ENCODE measurements around the gene CCDC201.
A peak's percentile ranks its signal among the peaks of the same experiment; 100 is the strongest.

DNA sequence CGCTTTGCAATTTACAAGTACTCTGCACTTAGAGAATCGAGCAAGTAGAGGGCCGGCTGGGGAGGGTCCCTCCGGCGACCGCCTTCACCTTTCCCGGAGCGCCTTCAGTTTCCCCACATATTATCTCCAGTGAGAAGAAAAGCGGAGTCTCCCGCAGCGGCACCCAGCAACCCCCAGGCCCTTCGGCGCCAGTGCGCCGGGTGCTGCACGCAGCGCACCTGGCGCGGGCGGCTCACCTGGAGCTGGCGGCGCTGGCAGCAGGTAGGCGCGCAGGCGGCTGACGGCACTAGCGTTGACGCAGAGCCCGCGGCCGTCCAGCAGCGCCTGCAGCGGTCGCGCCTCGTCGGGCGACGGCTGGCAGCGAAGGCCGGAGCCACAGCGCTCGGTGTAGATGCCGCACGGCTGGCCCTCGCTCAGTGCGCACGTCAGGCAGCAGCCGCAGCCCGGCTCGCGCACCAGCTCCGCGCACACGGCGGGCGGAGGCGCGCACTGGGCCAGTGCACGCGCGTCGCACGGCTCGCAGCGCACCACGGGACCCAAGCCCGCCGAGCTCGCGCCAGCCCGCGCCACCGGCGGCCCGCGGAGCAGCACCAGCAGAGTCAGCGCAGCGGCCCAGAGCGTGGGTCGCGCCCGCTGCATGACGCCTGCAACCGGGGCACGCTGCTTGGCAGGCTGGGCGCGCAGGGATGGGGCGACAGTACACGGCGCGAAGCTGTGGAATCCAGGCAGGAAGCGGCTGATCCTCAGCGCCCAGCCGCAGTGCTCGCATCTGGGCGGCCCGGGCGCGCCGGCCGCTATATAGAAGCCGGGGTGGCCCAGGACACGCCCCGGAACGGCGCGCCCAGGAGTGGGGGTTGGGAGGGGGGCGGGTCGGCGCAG lies 47.9 kb upstream of the CCDC201 start, which contains the start of gene IGFBP3:
- TF ChIP-seq GATA2 (IDR thresholded peaks at IDR 0.05; ENCODE audit: insufficient read depth, insufficient read length, low read depth, low read length) (no peak), POLR2A (IDR thresholded peaks at IDR 0.05; ENCODE audit: low read depth, low read length) (no peak), EZH2 (IDR thresholded peaks at IDR 0.05; ENCODE audit: borderline replicate concordance, low read depth, low read length, severe bottlenecking) (peak; percentile 70), JUN (IDR thresholded peaks at IDR 0.05; ENCODE audit: borderline replicate concordance, insufficient read depth, insufficient read length, low read depth) (no peak), POLR2AphosphoS5 (IDR thresholded peaks at IDR 0.05; ENCODE audit: insufficient read depth, low read depth, low read length) (no peak), MAX (IDR thresholded peaks at IDR 0.05; ENCODE audit: insufficient read depth, insufficient read length) (no peak), FOS (IDR thresholded peaks at IDR 0.05; ENCODE audit: borderline replicate concordance, insufficient read depth, low read length) (no peak), MYC (IDR thresholded peaks at IDR 0.05; ENCODE audit: low read depth, low read length) (no peak)
- TF ChIP-seq, protein P1, sequence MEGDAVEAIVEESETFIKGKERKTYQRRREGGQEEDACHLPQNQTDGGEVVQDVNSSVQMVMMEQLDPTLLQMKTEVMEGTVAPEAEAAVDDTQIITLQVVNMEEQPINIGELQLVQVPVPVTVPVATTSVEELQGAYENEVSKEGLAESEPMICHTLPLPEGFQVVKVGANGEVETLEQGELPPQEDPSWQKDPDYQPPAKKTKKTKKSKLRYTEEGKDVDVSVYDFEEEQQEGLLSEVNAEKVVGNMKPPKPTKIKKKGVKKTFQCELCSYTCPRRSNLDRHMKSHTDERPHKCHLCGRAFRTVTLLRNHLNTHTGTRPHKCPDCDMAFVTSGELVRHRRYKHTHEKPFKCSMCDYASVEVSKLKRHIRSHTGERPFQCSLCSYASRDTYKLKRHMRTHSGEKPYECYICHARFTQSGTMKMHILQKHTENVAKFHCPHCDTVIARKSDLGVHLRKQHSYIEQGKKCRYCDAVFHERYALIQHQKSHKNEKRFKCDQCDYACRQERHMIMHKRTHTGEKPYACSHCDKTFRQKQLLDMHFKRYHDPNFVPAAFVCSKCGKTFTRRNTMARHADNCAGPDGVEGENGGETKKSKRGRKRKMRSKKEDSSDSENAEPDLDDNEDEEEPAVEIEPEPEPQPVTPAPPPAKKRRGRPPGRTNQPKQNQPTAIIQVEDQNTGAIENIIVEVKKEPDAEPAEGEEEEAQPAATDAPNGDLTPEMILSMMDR (IDR thresholded peaks at IDR 0.05; ENCODE audit: extremely low read depth in 1 of 2, insufficient read depth in 1 of 2, low read depth in 1 of 2, low read length in 2 of 2), result no peak

Data from endothelial cell of umbilical vein (primary cell).